Measurements from ENCODE around the gene GSTA2. TPM values are rescaled to one million over a fixed set of nuclear protein-coding genes. Genes with fewer than 3 reads are reported as not detected.
A peak's percentile ranks its signal among the peaks of the same experiment; 100 is the strongest.

GSTA2 gene
- total and polyA plus RNA-seq, 2 of the 13 experiments (the other 11 are each of a cell fraction or from before 2014, with no cell fraction given) = 0.75 to 13.7 TPM

DNA sequence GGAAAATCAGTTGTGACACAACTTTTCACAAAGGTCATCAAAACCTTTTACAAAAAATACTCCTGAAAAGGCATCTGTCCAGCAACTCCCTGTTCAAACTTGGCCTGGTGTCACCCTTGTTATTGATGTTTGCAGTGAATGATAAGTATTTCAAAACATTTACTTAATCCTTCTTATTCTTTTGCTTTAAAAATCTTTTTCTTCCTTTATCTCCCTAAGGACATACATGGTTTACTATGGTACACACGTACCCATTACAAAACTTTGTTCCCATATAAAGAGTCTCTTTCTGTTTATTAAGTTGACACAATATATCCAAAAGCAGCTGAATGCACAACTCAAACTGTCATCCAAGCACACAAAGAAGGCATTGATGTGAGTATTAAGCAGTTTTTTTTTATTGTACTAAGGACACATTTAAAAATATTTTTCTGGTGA lies 17.5 kb downstream of the GSTA2 start (continued):
- TF ChIP-seq SPEN (CRISPR knock-in tag; IDR thresholded peaks at IDR 0.05; ENCODE audit: low read depth) = no peak
- TF ChIP-seq ZSCAN9 (CRISPR knock-in tag; IDR thresholded peaks at IDR 0.05; ENCODE audit: borderline replicate concordance) = no peak
- peak; percentile 67; the same call in 1 of the 2 replicates for TF ChIP-seq SOX5 (CRISPR knock-in tag; IDR thresholded peaks at IDR 0.05; ENCODE audit: borderline replicate concordance)
- TF ChIP-seq, protein P1, sequence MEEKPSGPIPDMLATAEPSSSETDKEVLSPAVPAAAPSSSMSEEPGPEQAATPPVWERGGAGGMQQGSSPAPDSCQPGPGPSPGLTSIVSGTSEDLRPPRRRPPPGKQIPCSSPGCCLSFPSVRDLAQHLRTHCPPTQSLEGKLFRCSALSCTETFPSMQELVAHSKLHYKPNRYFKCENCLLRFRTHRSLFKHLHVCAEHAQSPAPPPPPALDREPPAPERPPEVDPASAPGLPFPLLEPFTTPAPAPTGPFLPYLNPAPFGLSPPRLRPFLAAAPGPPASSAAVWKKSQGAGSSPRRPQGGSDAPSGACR (CRISPR knock-in tag; IDR thresholded peaks at IDR 0.05) = no peak
- no peak for TF ChIP-seq ZSCAN29 (CRISPR knock-in tag; conservative IDR thresholded peaks at IDR 0.05)
- TF ChIP-seq ZNF660 (CRISPR knock-in tag; IDR thresholded peaks at IDR 0.05; ENCODE audit: borderline replicate concordance, low read depth) = no peak
- no peak for TF ChIP-seq HDAC6 (IDR thresholded peaks at IDR 0.05; ENCODE audit: low read depth, low read length)
- TF ChIP-seq, protein P2, sequence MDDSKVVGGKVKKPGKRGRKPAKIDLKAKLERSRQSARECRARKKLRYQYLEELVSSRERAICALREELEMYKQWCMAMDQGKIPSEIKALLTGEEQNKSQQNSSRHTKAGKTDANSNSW (CRISPR knock-in tag; IDR thresholded peaks at IDR 0.05; ENCODE audit: borderline replicate concordance) = no peak
- TF ChIP-seq TBL1XR1 (IDR thresholded peaks at IDR 0.05; ENCODE audit: borderline replicate concordance, low read length, partially characterized antibody) = no peak
- TF ChIP-seq, protein P3, sequence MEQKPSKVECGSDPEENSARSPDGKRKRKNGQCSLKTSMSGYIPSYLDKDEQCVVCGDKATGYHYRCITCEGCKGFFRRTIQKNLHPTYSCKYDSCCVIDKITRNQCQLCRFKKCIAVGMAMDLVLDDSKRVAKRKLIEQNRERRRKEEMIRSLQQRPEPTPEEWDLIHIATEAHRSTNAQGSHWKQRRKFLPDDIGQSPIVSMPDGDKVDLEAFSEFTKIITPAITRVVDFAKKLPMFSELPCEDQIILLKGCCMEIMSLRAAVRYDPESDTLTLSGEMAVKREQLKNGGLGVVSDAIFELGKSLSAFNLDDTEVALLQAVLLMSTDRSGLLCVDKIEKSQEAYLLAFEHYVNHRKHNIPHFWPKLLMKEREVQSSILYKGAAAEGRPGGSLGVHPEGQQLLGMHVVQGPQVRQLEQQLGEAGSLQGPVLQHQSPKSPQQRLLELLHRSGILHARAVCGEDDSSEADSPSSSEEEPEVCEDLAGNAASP (CRISPR knock-in tag; IDR thresholded peaks at IDR 0.05; ENCODE audit: borderline replicate concordance) = peak; percentile 98
- TF ChIP-seq ZNF605 (CRISPR knock-in tag; IDR thresholded peaks at IDR 0.05) = no peak
- TF ChIP-seq ZNF260 (CRISPR knock-in tag; IDR thresholded peaks at IDR 0.05; ENCODE audit: borderline replicate concordance, low read depth) = no peak
- TF ChIP-seq, protein P4, sequence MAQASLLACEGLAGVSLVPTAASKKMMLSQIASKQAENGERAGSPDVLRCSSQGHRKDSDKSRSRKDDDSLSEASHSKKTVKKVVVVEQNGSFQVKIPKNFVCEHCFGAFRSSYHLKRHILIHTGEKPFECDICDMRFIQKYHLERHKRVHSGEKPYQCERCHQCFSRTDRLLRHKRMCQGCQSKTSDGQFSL (CRISPR knock-in tag; IDR thresholded peaks at IDR 0.05) = no peak
- no peak for TF ChIP-seq ERF (CRISPR knock-in tag; IDR thresholded peaks at IDR 0.05)
- TF ChIP-seq, protein P5, sequence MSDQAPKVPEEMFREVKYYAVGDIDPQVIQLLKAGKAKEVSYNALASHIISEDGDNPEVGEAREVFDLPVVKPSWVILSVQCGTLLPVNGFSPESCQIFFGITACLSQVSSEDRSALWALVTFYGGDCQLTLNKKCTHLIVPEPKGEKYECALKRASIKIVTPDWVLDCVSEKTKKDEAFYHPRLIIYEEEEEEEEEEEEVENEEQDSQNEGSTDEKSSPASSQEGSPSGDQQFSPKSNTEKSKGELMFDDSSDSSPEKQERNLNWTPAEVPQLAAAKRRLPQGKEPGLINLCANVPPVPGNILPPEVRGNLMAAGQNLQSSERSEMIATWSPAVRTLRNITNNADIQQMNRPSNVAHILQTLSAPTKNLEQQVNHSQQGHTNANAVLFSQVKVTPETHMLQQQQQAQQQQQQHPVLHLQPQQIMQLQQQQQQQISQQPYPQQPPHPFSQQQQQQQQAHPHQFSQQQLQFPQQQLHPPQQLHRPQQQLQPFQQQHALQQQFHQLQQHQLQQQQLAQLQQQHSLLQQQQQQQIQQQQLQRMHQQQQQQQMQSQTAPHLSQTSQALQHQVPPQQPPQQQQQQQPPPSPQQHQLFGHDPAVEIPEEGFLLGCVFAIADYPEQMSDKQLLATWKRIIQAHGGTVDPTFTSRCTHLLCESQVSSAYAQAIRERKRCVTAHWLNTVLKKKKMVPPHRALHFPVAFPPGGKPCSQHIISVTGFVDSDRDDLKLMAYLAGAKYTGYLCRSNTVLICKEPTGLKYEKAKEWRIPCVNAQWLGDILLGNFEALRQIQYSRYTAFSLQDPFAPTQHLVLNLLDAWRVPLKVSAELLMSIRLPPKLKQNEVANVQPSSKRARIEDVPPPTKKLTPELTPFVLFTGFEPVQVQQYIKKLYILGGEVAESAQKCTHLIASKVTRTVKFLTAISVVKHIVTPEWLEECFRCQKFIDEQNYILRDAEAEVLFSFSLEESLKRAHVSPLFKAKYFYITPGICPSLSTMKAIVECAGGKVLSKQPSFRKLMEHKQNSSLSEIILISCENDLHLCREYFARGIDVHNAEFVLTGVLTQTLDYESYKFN (CRISPR knock-in tag; conservative IDR thresholded peaks at IDR 0.05) = peak; percentile 66
- no peak for TF ChIP-seq MTA1 (CRISPR knock-in tag; IDR thresholded peaks at IDR 0.05; ENCODE audit: borderline replicate concordance)
- TF ChIP-seq HNF4G (IDR thresholded peaks at IDR 0.05; ENCODE audit: borderline replicate concordance, low read depth, low read length) = peak; percentile 14; the same call in 1 of the 2 replicates
- no peak for TF ChIP-seq HNF4G (CRISPR knock-in tag; IDR thresholded peaks at IDR 0.05; ENCODE audit: borderline replicate concordance, low read depth)
- TF ChIP-seq ZNF274 (CRISPR knock-in tag; IDR thresholded peaks at IDR 0.05) = no peak
- TF ChIP-seq, protein P6, sequence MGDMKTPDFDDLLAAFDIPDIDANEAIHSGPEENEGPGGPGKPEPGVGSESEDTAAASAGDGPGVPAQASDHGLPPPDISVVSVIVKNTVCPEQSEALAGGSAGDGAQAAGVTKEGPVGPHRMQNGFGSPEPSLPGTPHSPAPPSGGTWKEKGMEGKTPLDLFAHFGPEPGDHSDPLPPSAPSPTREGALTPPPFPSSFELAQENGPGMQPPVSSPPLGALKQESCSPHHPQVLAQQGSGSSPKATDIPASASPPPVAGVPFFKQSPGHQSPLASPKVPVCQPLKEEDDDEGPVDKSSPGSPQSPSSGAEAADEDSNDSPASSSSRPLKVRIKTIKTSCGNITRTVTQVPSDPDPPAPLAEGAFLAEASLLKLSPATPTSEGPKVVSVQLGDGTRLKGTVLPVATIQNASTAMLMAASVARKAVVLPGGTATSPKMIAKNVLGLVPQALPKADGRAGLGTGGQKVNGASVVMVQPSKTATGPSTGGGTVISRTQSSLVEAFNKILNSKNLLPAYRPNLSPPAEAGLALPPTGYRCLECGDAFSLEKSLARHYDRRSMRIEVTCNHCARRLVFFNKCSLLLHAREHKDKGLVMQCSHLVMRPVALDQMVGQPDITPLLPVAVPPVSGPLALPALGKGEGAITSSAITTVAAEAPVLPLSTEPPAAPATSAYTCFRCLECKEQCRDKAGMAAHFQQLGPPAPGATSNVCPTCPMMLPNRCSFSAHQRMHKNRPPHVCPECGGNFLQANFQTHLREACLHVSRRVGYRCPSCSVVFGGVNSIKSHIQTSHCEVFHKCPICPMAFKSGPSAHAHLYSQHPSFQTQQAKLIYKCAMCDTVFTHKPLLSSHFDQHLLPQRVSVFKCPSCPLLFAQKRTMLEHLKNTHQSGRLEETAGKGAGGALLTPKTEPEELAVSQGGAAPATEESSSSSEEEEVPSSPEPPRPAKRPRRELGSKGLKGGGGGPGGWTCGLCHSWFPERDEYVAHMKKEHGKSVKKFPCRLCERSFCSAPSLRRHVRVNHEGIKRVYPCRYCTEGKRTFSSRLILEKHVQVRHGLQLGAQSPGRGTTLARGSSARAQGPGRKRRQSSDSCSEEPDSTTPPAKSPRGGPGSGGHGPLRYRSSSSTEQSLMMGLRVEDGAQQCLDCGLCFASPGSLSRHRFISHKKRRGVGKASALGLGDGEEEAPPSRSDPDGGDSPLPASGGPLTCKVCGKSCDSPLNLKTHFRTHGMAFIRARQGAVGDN (CRISPR knock-in tag; IDR thresholded peaks at IDR 0.05) = no peak
